ENCODE measurements around the gene ITM2A.

- no peak for TF ChIP-seq POLR2A (IDR thresholded peaks at IDR 0.05)
- no peak for TF ChIP-seq CTCF (IDR thresholded peaks at IDR 0.05)
- TF ChIP-seq POLR2AphosphoS5 (IDR thresholded peaks at IDR 0.05): no peak
Measured at GRCh38 chrX:79369871-79370270, 2.7 kb upstream of the ITM2A start.
